GM12878 (cell line): ENCODE data around the gene SERPINI1.

Source experiments
- CBX5 ChIP-seq: sonication (generic); IDR thresholded peaks from 2 replicates; pipeline ENCODE4 v1.6.1; 2016; ENCODE audit warnings: low read depth, moderate library complexity, mild to moderate bottlenecking, inconsistent platforms
- CHD2 ChIP-seq: IDR thresholded peaks from 2 replicates; pipeline ENCODE4 v1.6.1; 2011; ENCODE audit warnings: low read depth, low read length, improper control_type of control experiment, borderline replicate concordance
- EGR1 ChIP-seq, 2 experiments: IDR thresholded peaks; 1 replicate in 1 of 2; 2 replicates in 1 of 2; pipeline ENCODE4 v1.6.1; 2011 to 2012; ENCODE audit warnings: low read depth in 2 of 2, low read length in 2 of 2, borderline replicate concordance in 1 of 2, mild to moderate bottlenecking in 1 of 2, moderate library complexity in 1 of 2
- MTA2 ChIP-seq: fragments of 450-650 bp; IDR thresholded peaks from 2 replicates; pipeline ENCODE4 v1.6.1; 2016; ENCODE audit warnings: low read depth, mild to moderate bottlenecking, moderate library complexity
- POLR2AphosphoS2 ChIP-seq: IDR thresholded peaks from 2 replicates; pipeline ENCODE4 v1.6.1; 2011; ENCODE audit warnings: low read depth, mild to moderate bottlenecking, low read length, improper control_type of control experiment, moderate library complexity
- POLR2AphosphoS5 ChIP-seq: IDR thresholded peaks from 2 replicates; pipeline ENCODE4 v1.6.1; 2011; ENCODE audit warnings: mild to moderate bottlenecking, low read length, inconsistent platforms
- RCOR1 ChIP-seq: conservative IDR thresholded peaks from 2 replicates; pipeline ENCODE4 v1.6.1; 2012; ENCODE audit warnings: low read depth, low read length, improper control_type of control experiment
- RFX5 ChIP-seq: IDR thresholded peaks from 2 replicates; pipeline ENCODE4 v1.6.1; 2011; ENCODE audit warnings: low read depth, low read length, improper control_type of control experiment
- TBL1XR1 ChIP-seq: IDR thresholded peaks from 2 replicates; pipeline ENCODE4 v1.6.1; 2012; ENCODE audit warnings: low read depth, low read length, improper control_type of control experiment
- TF ChIP-seq, protein P1 (sequence below), 3 experiments: IDR thresholded peaks in 2 of 3; conservative IDR thresholded peaks in 1 of 3; 2 replicates each; pipeline ENCODE4 v1.5.1; 2011; ENCODE audit warnings: low read depth in 3 of 3, low read length in 3 of 3, mild to moderate bottlenecking in 3 of 3, control low read depth in 2 of 3, moderate library complexity in 2 of 3, inconsistent platforms in 1 of 3, mixed read lengths in 1 of 3; ENCODE audit not compliant: control insufficient read depth in 2 of 3, insufficient read depth in 1 of 3; ENCODE audit errors: extremely low read depth in 1 of 3
- TF ChIP-seq, protein P2 (sequence below): IDR thresholded peaks from 2 replicates; pipeline ENCODE4 v1.6.1; 2011; ENCODE audit warnings: borderline replicate concordance, low read depth, mild to moderate bottlenecking, moderate library complexity, low read length; ENCODE audit not compliant: insufficient read depth, poor library complexity, severe bottlenecking

DNA sequence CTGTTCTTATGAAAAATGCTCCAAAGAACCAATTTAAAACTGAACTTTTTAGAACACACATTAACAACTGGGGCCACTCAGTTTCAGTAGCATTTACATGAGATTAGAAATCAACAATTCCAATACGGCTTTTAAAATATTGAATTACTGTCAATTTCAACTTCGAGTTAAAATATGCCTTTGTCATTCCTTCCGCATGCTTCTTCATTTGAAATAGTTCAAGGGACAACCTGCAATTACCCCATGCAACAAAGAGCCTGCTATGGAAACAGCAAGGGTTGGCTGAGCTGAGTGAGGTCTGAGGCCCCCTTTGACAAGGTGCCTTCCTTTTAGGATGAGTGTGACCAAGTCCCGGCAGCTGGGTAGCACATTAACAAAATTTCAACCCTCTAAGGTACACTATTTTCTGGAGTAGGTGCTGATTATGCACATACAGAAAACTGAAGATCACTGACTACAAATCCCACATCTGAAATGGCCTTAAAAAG, 12.5 kb upstream of the SERPINI1 start:
- TF ChIP-seq, protein P1, sequence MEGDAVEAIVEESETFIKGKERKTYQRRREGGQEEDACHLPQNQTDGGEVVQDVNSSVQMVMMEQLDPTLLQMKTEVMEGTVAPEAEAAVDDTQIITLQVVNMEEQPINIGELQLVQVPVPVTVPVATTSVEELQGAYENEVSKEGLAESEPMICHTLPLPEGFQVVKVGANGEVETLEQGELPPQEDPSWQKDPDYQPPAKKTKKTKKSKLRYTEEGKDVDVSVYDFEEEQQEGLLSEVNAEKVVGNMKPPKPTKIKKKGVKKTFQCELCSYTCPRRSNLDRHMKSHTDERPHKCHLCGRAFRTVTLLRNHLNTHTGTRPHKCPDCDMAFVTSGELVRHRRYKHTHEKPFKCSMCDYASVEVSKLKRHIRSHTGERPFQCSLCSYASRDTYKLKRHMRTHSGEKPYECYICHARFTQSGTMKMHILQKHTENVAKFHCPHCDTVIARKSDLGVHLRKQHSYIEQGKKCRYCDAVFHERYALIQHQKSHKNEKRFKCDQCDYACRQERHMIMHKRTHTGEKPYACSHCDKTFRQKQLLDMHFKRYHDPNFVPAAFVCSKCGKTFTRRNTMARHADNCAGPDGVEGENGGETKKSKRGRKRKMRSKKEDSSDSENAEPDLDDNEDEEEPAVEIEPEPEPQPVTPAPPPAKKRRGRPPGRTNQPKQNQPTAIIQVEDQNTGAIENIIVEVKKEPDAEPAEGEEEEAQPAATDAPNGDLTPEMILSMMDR (IDR thresholded peaks at IDR 0.05 in 2 of 3, conservative IDR thresholded peaks at IDR 0.05 in 1 of 3; ENCODE audit: control insufficient read depth in 2 of 3, extremely low read depth in 1 of 3, insufficient read depth in 1 of 3, low read depth in 3 of 3, low read length in 3 of 3), result no peak
- TF ChIP-seq MTA2 (no peak), TBL1XR1 (no peak), RCOR1 (no peak), CBX5 (no peak), EGR1 (IDR thresholded peaks at IDR 0.05; ENCODE audit: borderline replicate concordance in 1 of 2, low read depth in 2 of 2, low read length in 2 of 2) (no peak), CHD2 (no peak), RFX5 (no peak), POLR2AphosphoS2 (no peak), POLR2AphosphoS5 (no peak)
- TF ChIP-seq, protein P2, sequence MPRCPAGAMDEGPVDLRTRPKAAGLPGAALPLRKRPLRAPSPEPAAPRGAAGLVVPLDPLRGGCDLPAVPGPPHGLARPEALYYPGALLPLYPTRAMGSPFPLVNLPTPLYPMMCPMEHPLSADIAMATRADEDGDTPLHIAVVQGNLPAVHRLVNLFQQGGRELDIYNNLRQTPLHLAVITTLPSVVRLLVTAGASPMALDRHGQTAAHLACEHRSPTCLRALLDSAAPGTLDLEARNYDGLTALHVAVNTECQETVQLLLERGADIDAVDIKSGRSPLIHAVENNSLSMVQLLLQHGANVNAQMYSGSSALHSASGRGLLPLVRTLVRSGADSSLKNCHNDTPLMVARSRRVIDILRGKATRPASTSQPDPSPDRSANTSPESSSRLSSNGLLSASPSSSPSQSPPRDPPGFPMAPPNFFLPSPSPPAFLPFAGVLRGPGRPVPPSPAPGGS, result no peak
